DMS53 treated with DMSO at 0.1 percent for 48 hours (cell line): ENCODE results near the gene CCNYL1.

Source experiments
- DNase-seq: peaks from one replicate; lab custom pipeline; 2025; ENCODE audit not compliant: unreplicated experiment; lab: John Stamatoyannopoulos, UW

The CCNYL1 gene

DNA sequence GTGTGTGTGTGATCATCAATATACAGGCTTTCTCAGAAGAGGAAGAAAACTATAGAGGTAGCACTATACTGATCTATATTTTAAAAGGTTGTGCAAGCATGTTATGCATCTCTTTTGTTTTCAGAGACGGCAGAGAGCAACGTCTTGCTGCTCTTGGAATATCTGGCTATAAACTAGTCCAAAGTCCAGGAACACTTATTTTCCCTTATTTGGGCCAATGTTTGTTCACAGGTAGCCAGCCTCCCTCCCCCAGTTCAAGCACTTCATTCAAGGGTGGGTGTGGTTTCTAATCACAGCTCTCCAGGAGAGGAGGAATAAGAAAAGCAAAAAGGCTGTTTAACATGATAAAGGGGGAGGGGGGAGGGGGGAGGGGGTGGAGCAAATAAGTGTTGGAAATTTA lies 54.1 kb downstream of the CCNYL1 start:
- DNase-seq: peak; percentile 80

DNA sequence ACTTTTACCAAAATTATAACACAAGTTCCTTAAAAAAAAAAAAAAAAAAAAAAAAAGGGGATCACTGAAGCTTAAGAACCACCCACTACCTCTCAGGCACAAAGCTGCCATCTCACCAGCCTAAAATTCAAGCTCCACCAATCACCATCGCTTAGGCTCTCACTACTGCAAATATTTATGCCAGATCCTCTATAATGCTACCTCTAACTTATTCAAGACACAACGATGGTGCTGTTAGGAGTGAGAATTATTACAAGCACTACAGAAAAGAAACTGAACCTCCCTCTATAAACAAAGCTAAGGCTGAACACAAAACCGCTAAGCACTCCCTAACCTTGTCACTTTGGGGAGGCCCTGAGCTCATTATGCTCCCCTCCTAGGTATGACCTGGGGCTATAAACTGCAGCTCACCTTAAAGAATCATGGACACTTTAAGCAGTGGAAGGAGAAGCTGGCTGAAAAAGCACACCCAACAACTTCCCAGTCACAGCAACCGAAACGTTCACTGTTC lies 54.7 kb downstream of the CCNYL1 start:
- no peak for DNase-seq

DNA sequence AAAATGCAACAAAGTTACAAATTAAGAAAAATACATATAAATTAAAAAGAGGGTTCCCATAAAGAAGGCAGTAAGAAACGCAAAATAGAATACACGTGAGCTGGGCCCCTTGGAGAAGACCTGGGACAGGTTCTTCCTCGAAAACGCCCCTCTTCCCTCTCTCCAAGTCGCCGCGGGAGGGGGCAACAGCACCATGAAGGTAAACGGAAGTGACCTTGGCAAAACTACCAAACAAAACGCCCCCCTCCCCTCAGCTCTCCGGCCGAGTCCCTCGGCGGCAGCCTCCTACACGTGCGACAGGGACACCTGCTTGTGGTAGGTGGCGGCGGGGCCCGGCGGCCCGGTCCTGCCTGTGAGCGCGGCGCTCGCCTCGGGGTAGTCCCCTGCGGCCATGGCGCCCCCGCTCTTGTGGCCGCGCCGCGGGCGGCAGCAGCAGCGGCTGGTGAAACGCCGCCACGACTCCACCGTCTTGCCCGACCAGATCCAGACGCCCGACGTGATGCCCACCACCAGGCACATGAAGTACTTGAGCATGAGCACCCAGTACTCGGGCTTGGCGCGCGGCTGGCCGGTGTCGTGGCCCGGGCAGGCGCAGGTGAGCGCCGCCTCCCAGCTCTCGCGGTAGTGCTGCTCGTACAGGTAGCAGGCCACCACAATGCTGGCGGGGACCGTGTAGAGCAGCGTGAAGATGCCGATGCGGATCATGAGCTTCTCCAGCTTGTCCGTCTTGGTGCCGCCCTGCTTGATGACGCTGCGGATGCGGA lies 55.4 kb downstream of the CCNYL1 start:
- DNase-seq: peak; percentile 54

DNA sequence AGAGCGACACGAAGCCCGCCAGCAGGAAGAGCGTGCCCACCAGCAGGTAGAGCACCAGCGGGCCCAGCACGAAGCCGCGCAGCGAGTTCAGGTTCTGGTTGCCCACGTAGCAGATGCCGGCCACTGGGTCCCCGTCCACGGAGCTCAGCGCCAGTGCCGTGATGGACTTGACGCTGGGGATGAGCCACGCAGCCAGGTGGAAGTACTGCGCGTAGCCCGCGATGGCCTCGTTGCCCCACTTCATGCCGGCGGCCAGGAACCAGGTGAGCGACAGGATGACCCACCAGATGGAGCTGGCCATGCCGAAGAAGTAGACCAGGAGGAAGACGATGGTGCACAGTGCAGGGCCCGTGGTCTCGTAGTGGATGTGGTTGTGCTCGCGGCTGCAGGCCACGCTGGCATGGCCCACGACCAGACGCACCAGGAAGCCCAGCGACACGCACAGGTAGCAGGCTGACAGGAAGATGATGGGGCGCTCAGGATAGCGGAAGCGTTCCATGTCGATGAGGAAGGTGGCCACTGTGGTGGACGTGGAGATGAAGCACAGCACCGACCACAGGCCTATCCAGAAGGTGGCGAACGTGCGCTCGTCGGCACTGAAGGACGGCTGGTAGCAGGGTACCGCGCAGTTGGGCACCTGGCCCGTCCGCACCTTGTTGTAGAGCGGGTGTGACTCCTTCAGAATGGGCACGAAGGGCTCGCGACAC lies 56.2 kb downstream of the CCNYL1 start:
- peak; percentile 66 for DNase-seq

DNA sequence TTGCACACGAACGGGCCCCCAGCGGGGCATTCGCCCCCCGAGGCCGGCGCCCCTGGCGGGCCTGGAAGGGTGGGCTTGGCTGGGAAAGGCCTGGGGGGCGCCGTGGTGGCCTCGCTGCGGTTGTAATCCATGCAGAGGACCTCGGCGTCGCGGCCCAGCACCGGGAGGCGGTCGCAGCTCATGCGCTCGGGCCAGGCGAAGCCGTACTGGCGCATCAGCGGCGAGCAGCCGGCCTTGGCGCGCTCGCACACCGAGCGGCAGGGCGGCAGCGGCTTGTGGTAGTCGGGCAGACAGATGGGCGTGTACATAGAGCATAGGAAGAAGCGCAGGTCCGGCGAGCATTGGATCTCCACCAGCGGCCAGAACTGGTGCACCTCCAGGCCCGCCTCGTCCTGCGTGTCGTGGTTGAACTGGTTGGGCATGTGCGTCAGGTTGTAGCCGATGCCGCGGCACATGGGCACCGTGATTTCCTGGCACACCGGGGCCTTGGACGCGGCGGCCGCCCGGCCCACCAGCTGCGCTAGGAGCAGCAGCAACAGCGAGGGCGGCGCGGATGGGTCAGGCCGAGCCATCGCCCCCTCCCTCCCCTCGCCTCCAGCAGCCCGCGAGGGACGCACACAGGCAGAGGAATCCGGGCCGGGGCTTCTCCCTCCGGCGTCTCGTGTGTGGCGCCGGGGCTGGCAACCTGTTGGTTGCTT lies 56.9 kb downstream of the CCNYL1 start:
- DNase-seq: peak; percentile 45

DNA sequence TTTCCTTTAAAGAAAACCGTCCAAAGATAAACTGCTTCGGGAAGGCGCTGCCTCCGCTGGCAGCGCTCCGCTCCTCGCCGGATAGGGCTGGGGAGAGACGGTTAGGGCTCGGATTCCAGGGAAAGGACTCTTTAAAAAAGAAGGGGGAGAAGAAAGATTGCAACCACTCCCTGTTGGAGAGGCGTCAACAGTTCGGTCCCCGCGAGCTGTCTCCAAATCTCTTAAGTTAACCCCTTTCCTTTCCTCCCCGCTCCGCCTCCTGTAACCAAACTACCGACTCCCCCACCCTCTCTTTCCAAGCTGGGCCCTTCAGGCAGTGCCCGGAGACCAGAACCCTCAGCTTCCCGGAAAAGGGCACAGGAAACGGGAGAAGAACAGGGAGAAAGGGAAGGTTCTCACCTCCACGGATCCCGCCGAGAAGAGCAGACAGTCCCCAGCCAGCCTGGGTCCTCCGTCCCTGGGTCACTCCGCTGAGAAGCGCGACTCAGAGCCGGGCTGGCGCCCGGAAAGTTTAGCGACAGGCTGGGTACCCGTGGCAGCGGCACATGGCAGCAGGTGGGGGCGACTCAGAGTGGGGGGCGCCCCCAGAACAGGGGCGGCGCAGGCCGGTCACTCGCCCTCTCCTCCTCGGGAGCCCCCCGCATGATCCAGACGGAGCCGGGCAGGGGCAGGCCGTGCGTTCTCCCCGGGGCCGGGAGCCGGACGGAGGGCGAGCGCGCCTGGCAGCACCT lies 57.6 kb downstream of the CCNYL1 start:
- peak; percentile 52 for DNase-seq

DNA sequence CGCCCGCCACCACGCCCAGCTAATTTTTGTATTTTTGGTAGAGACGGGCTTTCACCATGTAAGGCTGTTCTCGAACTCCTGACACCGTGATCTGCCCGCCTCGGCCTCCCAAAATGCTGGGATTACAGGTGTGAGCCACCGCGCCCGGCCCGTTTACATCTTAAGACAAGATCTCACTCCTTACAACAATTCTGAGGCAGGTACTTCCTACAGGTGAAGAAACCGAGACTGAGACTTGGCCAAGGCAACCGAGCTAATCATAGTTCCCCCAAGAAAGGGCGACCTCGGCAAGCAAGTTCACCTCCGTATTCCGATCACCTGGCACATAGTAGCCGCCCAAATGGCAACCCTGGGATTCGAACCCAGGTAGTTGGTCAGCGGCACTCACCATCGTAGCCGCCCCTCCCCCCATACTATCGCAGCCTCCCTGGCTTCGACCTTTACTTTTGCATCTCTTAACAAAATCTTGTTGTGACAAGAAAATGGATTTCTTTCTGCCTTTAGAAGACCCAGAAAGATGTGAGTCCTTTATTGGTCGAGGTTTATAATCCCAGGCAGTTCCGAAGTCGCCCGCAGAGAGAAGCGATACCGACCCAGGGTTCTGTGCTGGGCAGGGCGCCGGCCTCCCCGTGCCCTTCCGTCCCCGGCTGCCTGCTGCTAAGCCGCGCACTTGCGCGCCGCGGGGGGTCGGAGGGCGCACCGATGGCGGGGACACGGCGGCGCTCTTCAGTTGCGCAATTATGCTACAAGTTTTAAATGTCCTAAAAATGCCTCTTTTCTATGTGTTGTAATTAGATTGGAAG lies 59.4 kb downstream of the CCNYL1 start:
- DNase-seq: no peak

DNA sequence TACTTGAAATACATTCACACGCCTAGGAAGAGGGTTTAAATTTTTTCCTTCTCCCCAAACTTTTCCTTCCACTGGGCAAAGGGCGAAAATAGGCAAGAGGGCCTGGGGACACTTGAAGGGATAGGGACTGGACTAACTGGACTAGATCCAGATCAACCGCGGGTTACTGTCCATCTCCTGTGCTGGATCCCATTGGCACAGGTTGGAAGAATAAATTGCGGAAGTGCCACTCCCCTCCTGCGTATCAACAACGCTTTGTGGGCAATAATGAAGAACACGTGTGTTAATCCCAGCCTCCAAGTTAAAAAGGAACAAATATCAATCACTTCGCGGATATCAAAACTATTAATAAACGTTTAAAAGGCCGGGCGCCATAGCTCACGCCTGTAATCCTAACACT lies 60.0 kb downstream of the CCNYL1 start:
- DNase-seq: no peak

DNA sequence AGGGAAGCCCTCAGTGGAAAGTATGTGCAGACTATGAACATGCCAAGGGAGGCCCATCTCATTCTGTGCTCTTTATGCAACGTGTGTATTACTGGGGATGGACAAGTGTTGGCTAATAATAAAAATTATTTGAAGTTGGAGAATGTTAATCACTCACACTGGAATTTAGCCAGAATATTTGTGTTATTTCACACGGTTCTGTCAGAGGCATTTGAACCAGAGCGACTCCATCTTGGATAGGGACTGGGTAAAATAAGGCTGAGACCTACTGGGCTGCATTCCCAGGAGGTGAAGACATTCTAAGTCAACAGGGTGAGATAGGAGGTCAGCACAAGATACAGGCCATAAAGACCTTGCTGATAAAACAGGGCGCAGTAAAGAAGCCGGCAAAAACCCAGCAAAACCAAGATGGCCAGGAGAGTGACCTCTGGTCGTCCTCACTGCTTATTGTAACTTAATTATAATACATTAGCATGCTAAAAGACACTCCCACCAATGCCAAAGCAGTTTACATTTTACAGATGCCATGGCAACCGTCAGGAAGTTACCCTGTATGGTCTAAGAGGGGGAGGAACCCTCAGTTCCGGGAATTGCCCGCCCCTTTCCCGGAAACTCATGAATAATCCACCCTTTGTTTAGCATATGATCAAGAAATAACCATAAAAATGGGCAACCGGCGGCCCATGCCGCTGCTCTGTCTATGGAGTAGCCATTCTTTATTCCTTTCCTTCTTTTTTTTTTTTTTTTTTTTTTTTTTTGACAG lies 60.8 kb downstream of the CCNYL1 start:
- DNase-seq: no peak

DNA sequence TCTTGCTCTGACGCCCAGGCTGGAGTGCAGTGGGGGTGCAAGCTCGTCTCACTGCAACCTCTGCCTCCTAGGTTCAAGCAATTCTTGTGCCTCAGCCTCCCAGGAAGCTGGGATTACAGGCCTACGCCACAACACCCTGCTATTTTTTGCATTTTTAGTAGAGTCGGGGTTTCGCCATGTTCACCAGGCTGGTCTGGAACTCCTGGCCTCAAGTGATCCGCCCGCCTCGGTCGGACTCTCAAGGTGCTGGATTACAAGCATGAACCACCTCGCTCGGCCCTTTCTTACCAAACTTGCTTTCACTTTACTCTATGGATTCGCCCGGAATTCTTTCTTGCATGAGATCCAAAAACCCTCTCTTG lies 61.4 kb downstream of the CCNYL1 start:
- DNase-seq: no peak

DNA sequence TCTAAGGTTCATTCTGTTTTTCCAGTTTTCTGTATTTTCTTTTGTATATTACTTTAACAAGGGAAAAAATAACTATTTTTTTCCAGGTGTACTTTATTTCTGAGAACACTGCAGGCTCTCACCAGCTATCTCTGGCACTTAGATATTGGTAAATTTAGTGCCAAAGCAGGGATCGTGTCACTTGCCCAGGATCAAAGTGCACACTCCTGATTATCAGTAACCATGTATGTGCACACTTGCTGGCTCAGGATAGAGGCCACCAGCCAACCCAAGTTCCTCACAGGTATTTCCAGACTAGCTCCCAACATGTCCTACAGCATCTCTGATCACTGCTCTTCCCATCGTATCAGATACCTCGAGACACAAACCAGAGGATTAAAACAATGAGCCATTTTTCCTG lies 64.0 kb downstream of the CCNYL1 start:
- DNase-seq: no peak

DNA sequence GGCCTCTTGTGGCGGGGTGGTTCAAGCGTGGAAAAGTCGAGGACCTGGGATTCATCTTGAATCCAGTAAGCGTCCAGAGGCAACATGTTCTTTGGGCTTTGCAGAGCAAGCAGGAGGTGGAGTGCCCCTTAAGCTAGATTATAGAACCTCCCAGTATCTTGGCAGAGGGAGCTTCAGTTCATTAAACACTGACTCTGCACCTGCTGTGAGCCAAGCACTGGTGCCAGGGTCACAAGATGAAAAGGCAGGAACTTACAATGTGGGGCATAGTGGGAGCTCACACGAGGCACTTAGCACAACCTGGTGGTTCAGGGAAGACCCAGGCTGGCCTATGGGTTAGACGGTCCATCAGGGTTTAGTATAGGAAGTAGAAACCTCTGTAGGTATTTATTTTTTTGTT lies 65.7 kb downstream of the CCNYL1 start:
- DNase-seq: no peak

DNA sequence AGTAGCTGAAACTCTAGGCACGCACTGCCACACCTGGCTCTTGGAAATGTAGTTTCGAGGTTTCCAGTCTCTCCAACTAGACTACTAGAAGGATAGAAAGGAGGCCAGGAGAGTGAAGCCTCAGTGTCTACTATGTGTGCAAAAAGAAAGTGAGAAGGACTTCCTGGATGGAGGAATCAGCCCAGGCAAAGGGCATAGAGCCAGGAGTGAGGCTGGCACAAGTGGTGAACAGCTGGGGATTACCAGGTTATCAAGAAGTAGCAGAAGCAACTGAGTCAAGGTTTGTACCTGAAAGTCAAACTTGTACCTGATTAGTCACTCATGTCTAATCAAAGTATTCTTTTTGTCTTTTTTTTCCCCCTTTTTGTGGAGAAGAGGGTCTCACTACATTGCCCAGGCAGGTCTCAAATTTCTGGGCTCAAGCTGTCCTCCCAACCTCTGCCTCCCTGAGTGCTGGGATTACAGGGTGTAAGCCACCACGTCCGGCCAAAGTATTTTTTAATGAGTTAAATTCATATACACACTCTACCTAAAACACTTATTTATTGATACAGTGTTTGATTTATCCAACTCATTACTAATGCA lies 67.0 kb downstream of the CCNYL1 start:
- DNase-seq: no peak

DNA sequence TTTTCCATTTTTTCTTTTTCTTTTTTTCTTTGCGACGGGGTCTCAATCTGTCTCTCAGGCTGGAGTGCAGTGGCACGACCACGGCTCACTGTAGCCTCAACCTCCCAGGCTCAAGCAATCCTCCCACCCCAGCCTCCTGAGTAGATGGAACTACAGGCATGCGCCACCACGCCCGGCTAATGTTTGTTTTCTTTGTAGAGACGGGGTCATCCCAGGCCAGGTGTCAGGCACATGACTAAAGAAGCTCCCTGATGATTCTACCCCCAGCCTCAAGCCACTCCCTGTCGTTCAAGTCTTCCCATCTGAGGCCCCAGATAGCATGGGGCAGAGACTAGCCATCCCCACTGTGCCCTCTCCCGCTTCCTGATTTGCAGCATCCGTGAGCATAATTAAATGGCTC lies 68.1 kb downstream of the CCNYL1 start:
- DNase-seq: no peak

DNA sequence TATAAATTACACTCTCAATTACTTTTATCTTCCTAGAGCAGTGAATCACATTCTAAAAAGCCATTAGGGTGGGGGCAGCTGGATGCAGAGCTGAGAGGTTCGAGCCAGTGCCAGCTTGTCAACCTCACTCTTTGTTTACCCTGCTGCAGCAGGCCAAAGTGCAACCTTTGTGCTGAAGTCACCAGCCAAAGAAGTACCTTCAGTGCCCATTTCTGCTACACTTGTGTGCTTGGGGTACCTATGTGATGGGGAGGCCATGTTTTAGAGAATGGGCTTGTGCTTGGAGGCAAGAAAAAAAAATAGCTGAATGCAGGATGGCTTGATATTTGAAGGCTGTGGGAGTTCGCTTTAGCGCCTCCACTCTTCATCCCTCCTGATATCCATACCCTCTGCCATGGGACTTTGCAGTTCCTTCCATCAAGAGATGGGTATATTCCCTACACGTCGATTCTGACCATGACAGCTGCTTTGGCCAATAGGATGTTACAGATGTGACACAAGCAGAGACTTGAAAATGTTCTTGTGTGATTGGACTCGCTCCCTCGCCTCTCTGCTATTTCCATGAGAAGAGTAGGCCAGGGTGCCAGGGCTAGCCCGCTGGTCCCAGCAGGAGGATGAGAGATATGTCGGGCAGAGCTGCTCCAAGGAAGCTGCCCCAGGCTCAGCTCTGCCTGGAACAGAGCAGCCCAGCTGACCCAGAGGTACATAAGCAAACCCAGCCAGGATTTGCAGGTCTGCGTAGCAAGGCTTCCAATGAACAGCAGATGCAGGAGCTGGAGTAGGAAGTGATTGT lies 71.0 kb downstream of the CCNYL1 start:
- DNase-seq: peak; percentile 46

DNA sequence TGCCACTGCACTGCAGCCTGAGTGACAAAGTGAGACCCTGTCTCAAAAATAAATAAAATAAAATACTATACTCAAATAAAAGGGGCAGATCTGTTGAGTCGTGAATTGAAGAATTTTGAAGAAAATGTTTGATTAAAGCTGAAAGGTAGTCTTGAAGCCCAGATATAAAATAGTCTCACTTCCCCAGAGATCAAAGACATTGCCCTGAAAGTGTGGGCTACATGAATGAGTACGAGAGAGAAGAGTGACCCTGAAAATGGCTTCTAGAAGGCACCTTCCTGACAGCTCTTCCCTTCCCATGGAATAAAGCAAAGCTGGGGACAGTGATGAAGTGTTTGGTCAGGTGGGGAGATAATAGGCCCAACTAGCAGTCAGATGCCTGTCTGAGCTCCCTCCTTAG lies 72.1 kb downstream of the CCNYL1 start:
- DNase-seq: no peak

DNA sequence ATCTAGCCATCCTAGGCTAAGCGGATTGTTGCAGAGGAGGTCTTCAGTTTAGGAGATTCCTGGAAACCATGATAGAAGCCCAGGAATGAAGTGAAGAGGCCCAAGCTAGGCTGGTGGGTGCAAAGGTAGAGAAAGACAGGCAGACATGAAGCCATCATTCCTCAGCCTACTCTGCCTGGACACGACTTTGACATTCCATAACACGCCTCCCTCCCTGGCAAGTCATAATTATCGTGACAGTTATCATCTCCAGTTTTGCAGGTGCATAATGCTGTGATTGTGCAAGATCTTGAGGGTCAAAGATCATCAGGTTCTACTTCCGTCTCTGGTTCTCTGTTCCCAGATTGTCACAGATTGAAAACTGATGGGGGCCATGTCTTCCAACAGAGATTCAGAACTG lies 73.5 kb downstream of the CCNYL1 start:
- no peak for DNase-seq

DNA sequence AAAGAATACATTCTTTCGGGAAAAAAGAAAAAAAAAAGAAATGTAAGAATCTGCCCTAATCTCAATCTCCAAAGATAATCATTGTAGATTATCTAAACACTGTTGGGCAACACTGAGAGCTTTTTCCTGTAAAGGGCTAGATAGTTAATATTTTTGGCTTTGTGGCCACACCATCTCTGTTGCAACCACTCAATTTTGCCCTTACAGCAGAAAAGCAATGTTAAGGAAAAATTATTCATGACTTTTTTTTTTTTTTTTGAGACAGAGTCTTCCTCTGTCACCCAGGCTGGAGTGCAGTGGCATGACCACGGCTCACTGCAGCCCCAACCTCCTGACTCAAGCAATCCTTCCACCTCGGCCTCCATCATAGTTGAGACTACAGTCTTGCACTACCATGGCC lies 75.6 kb downstream of the CCNYL1 start:
- no peak for DNase-seq

DNA sequence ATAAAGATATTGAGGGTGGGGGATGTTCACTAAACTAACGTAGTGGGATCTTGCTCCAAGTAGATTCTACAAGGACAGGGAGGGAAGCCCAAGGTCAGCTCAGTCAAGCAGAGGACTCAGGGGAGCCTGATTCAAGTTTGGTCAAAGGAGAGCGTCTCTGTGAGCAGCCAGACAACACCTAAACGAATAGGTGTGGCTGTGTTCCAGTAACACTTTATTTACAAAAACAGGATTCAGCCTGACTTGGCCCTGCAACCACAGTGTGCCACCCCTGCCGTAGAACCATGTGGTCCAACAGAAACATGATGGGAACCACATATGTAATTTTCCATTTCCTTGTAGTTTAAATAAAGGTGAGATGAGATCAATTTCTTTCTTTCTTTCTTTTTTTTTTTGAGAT lies 76.4 kb downstream of the CCNYL1 start:
- DNase-seq: no peak
